CD4-positive, alpha-beta T cell (primary cell): ENCODE results near the gene MTHFS. TPM values are rescaled to one million over a fixed set of nuclear protein-coding genes. Genes with fewer than 3 reads are reported as not detected.

Experiments
- ATAC-seq: fragments of 200-7000 bp; cut with Tn5 transposase; one replicate; pipeline ENCODE4 v1.10.0; 2022; ENCODE audit warnings: mild to moderate bottlenecking; ENCODE audit not compliant: poor library complexity
- CTCF ChIA-PET: fragments of 350-600 bp; sonication (Branson Sonifier 250); formaldehyde crosslinking; loops from one replicate; lab custom pipeline; 2021; ENCODE audit warnings: antibody characterized with exemption, inconsistent platforms; lab: Charles Lee
- POLR2A ChIA-PET: fragments of 350-600 bp; sonication (Branson Sonifier 250); formaldehyde crosslinking; loops from one replicate; lab custom pipeline; 2021; ENCODE audit warnings: antibody characterized with exemption, inconsistent platforms; lab: Charles Lee
- DNase-seq, 14 experiments: peaks; one replicate each; pipeline ENCODE4 v3.0.0-alpha.2; 2013 to 2020; ENCODE audit warnings: mixed read lengths in 2 of 14
- H3K27ac ChIP-seq, 2 donors: one replicate each; pipeline versions ENCODE4 v1.5.1 to v1.7.0; 2013; ENCODE audit warnings: low read length in 2 of 2, low read depth in 1 of 2, mild to moderate bottlenecking in 1 of 2
- H3K27me3 ChIP-seq, 2 experiments: 1 replicate in 1 of 2; 2 replicates in 1 of 2; pipeline versions ENCODE4 v1.6.1 to v1.7.0; 2013; ENCODE audit warnings: low read length in 2 of 2, control low read depth in 1 of 2, mild to moderate bottlenecking in 1 of 2, moderate library complexity in 1 of 2; ENCODE audit not compliant: insufficient read depth in 2 of 2, control insufficient read depth in 1 of 2
- H3K36me3 ChIP-seq: one replicate; pipeline ENCODE4 v1.6.1; 2013; ENCODE audit warnings: low read length, control low read depth; ENCODE audit not compliant: insufficient read depth
- H3K4me1 ChIP-seq: one replicate; pipeline ENCODE4 v1.6.1; 2013; ENCODE audit warnings: low read length, control low read depth; ENCODE audit not compliant: insufficient read depth
- H3K4me3 ChIP-seq: one replicate; pipeline ENCODE4 v1.5.1; 2013; ENCODE audit warnings: mild to moderate bottlenecking, low read length, moderate library complexity
- H3K9me3 ChIP-seq, 2 experiments: 1 replicate in 1 of 2; 2 replicates in 1 of 2; pipeline versions ENCODE4 v1.6.1 to v1.7.0; 2013; ENCODE audit warnings: low read length in 2 of 2, mild to moderate bottlenecking in 2 of 2, control low read depth in 1 of 2, moderate library complexity in 1 of 2; ENCODE audit not compliant: control insufficient read depth in 1 of 2, insufficient read depth in 1 of 2
- H3K27ac Mint-ChIP-seq: one replicate; pipeline ENCODE4 v1.8.0; 2020; ENCODE audit warnings: mixed read lengths
- H3K27me3 Mint-ChIP-seq: one replicate; pipeline ENCODE4 v1.8.0; 2021; ENCODE audit warnings: mixed read lengths
- H3K36me3 Mint-ChIP-seq: one replicate; pipeline ENCODE4 v1.8.0; 2021; ENCODE audit warnings: low read depth, mixed read lengths
- H3K4me1 Mint-ChIP-seq: one replicate; pipeline ENCODE4 v1.8.0; 2021; ENCODE audit warnings: low read depth, mixed read lengths
- H3K4me3 Mint-ChIP-seq: one replicate; pipeline ENCODE4 v1.8.0; 2020; ENCODE audit warnings: mild to moderate bottlenecking, mixed read lengths
- H3K9me3 Mint-ChIP-seq: one replicate; pipeline ENCODE4 v1.8.0; 2020; ENCODE audit warnings: mixed read lengths
- CTCF ChIP-seq: fragments of 200-600 bp; IDR thresholded peaks from one replicate; pipeline ENCODE4 v1.8.0; 2022; ENCODE audit warnings: antibody characterized with exemption, mild to moderate bottlenecking
- intact Hi-C, 2 experiments: fragments of 100-400 bp; cut with DNase I in 1 of 2; cut with micrococcal nuclease in 1 of 2; formaldehyde crosslinking; loops; one replicate each; pipeline versions ENCODE4 v1.15.1 to v1.9.0; 2023 to 2025; cut with DNase I, micrococcal nuclease
- total RNA-seq, 174 experiments: library from RNA in 2 of 174; stranded (reverse) in 2 of 174; gene quantifications; one replicate each; pipeline ENCODE4 v1.2.3 and lab custom pipeline; 2021 to 2026

MTHFS gene
- total RNA-seq, 2 experiments from 2014 or later = 9.1 to 9.8 TPM

GRCh38 chr15:79904271-79904670, 7.5 kb upstream of the MTHFS start:
- DNase-seq (no peak), ATAC-seq (no peak)
- no peak for TF ChIP-seq CTCF
- Histone ChIP-seq H3K4me3 (no peak overlapping the region), H3K36me3 (no peaks in the 10 kb centered on the region), H3K4me1 (no peaks in the 10 kb centered on the region), H3K9me3 (no peaks in the 10 kb centered on the region), H3K27ac (no peak overlapping the region), H3K27me3 (no peaks in the 10 kb centered on the region)
- Mint-ChIP-seq H3K9me3 (no peaks in the 10 kb centered on the region), H3K27me3 (no peaks in the 10 kb centered on the region), H3K27ac (no peak overlapping the region), H3K36me3 (peaks cover 10% of the 10 kb centered on the region), H3K4me3 (no peak overlapping the region), H3K4me1 (no peaks in the 10 kb centered on the region)
- intact Hi-C loops = no loop called here
- ChIA-PET CTCF (no interaction called here), POLR2A (interaction anchor here (1.9 to 3.8 kb wide), 2 partner anchors 8 to 19 kb away, joined by 7 to 18 read pairs; partner anchors contain the start of gene MTHFS)

GRCh38 chr15:79903626-79904025, 6.8 kb upstream of the MTHFS start:
- intact Hi-C loops = no loop called here
- no peaks in the 10 kb centered on the region for H3K9me3 Mint-ChIP-seq
- no peaks in the 10 kb centered on the region for H3K27me3 ChIP-seq
- H3K4me3 ChIP-seq = no peak overlapping the region
- no peaks in the 10 kb centered on the region for H3K36me3 ChIP-seq
- no peaks in the 10 kb centered on the region for H3K4me1 ChIP-seq
- POLR2A ChIA-PET = interaction anchor here (3.8 kb wide), 1 partner anchor 20 kb away, joined by 18 read pairs; no protein-coding TSS in a partner anchor
- no peak overlapping the region for H3K4me3 Mint-ChIP-seq
- no peaks in the 10 kb centered on the region for H3K9me3 ChIP-seq
- no peaks in the 10 kb centered on the region for H3K27me3 Mint-ChIP-seq
- DNase-seq (no peak), ATAC-seq (no peak)
- peaks cover 10% of the 10 kb centered on the region for H3K36me3 Mint-ChIP-seq
- H3K4me1 Mint-ChIP-seq = no peaks in the 10 kb centered on the region
- H3K27ac ChIP-seq = no peak overlapping the region
- TF ChIP-seq CTCF = no peak
- H3K27ac Mint-ChIP-seq = no peak overlapping the region
- CTCF ChIA-PET = no interaction called here

GRCh38 chr15:79903144-79903543, 6.3 kb upstream of the MTHFS start:
- no peak for TF ChIP-seq CTCF
- Histone ChIP-seq H3K27me3 (no peaks in the 10 kb centered on the region), H3K4me3 (no peak overlapping the region), H3K27ac (no peak overlapping the region), H3K36me3 (no peaks in the 10 kb centered on the region), H3K9me3 (no peaks in the 10 kb centered on the region), H3K4me1 (peaks cover 4% of the 10 kb centered on the region)
- ATAC-seq (no peak), DNase-seq (no peak)
- no peak overlapping the region for H3K27ac Mint-ChIP-seq
- ChIA-PET POLR2A (no interaction called here), CTCF (no interaction called here)
- no peaks in the 10 kb centered on the region for H3K9me3 Mint-ChIP-seq
- H3K4me1 Mint-ChIP-seq = no peaks in the 10 kb centered on the region
- intact Hi-C loops = no loop called here
- peaks cover 10% of the 10 kb centered on the region for H3K36me3 Mint-ChIP-seq
- H3K4me3 Mint-ChIP-seq = no peak overlapping the region
- no peaks in the 10 kb centered on the region for H3K27me3 Mint-ChIP-seq
